HepG2 (cell line): ENCODE data around the gene FGD6. TPM values are rescaled to one million over a fixed set of nuclear protein-coding genes. Genes with fewer than 3 reads are reported as not detected.

Source experiments
- ATAC-seq: fragments of 200-7000 bp; cut with Tn5 transposase; 3 replicates; pipeline ENCODE4 v1.9.1; 2020; ENCODE audit warnings: mild to moderate bottlenecking, moderate library complexity
- BruUV-seq: library from RNA; stranded (reverse); fragments of 400-500 nt; replicated peaks from 2 replicates; lab custom pipeline; 2021; lab: Mats Ljungman, UMichigan
- CTCF ChIA-PET: fragments of 300-600 bp; formaldehyde crosslinking; extraction: SDS; loops from one replicate; lab custom pipeline; 2021; ENCODE audit warnings: low total read pairs, inconsistent platforms, low intra/inter-chr PET ratio; lab: Yijun Ruan, JAX
- POLR2A ChIA-PET: fragments of 350-600 bp; sonication (Branson Sonifier 250); formaldehyde crosslinking; loops from one replicate; lab custom pipeline; 2020; ENCODE audit warnings: antibody characterized with exemption, inconsistent platforms; lab: Yijun Ruan, JAX
- DNase-seq: peaks from one replicate; pipeline ENCODE4 v3.0.0-alpha.2; 2015; ENCODE audit warnings: low spot score
- FAIRE-seq: peaks from 3 replicates; lab custom pipeline; 2011; peaks lifted over from hg19 to GRCh38; lab: Jason Lieb, UNC
- H2AFZ ChIP-seq: one replicate; pipeline ENCODE4 v1.6.1; 2011; ENCODE audit warnings: low read length, inconsistent platforms
- H3K27ac ChIP-seq: fragments of 300-600 bp; 3 replicates; pipeline ENCODE4 v1.8.0; 2011; ENCODE audit warnings: mixed run types, mild to moderate bottlenecking, mixed read lengths, low read length, inconsistent platforms; ENCODE audit not compliant: insufficient read depth; ENCODE audit errors: extremely low read length
- H3K27me3 ChIP-seq, 2 experiments: fragments of 200-600 bp in 1 of 2; 2 replicates in 1 of 2; 3 replicates in 1 of 2; pipeline versions ENCODE4 v1.6.0 to v1.8.0; 2011; ENCODE audit warnings: low read length in 2 of 2, mild to moderate bottlenecking in 2 of 2, moderate library complexity in 2 of 2, inconsistent platforms in 1 of 2; ENCODE audit not compliant: insufficient read depth in 2 of 2, control insufficient read depth in 1 of 2
- H3K36me3 ChIP-seq, 2 experiments: fragments of 200-600 bp in 1 of 2; replicated peaks in 1 of 2; 2 replicates in 1 of 2; 3 replicates in 1 of 2; pipeline versions ENCODE4 v1.5.1 to v1.8.0; 2011; ENCODE audit warnings: low read length in 2 of 2, inconsistent platforms in 1 of 2; ENCODE audit not compliant: insufficient read depth in 2 of 2, control insufficient read depth in 1 of 2
- H3K4me1 ChIP-seq: 2 replicates; pipeline ENCODE4 v1.5.1; 2012; ENCODE audit warnings: low read length, inconsistent platforms; ENCODE audit not compliant: insufficient read depth
- H3K4me2 ChIP-seq: 2 replicates; pipeline ENCODE4 v1.6.0; 2011; ENCODE audit warnings: low read depth, low read length, inconsistent platforms
- H3K4me3 ChIP-seq, 3 experiments: fragments of 200-600 bp in 1 of 3; sonication (generic), shearing (Covaris generic) in 1 of 3; replicated peaks in 1 of 3; 2 replicates each; pipeline ENCODE4 v1.5.1; 2011 to 2016; ENCODE audit warnings: low read length in 3 of 3, inconsistent platforms in 2 of 3, low read depth in 2 of 3, mild to moderate bottlenecking in 2 of 3, control low read depth in 1 of 3, mixed read lengths in 1 of 3; ENCODE audit not compliant: insufficient read depth in 1 of 3
- H3K79me2 ChIP-seq: one replicate; pipeline ENCODE4 v1.6.1; 2011; ENCODE audit warnings: low read length, inconsistent platforms; ENCODE audit not compliant: insufficient read depth
- H3K9ac ChIP-seq: 2 replicates; pipeline ENCODE4 v1.6.0; 2011; ENCODE audit warnings: mild to moderate bottlenecking, low read depth, low read length, inconsistent platforms; ENCODE audit not compliant: insufficient read depth
- H3K9me3 ChIP-seq: 2 replicates; pipeline ENCODE4 v1.5.1; 2012; ENCODE audit warnings: mild to moderate bottlenecking, low read length
- H4K20me1 ChIP-seq: 2 replicates; pipeline ENCODE4 v1.6.0; 2011; ENCODE audit warnings: inconsistent platforms, mild to moderate bottlenecking, low read length, moderate library complexity; ENCODE audit not compliant: insufficient read depth
- CREB1 ChIP-seq, 2 experiments: fragments of 450-650 bp in 1 of 2; IDR thresholded peaks; 2 replicates each; pipeline ENCODE4 v1.6.1; 2016 to 2017; ENCODE audit warnings: control low read depth in 1 of 2, mild to moderate bottlenecking in 1 of 2, missing compliant biosample characterization in 1 of 2, missing genetic modification characterization in 1 of 2
- EED ChIP-seq: sonication (generic); formaldehyde crosslinking; IDR thresholded peaks from 2 replicates; pipeline ENCODE4 v1.5.0; 2020; ENCODE audit warnings: mild to moderate bottlenecking, missing genetic modification reagents
- HNF1A ChIP-seq, 2 experiments: sonication (generic) in 1 of 2; formaldehyde crosslinking in 1 of 2; IDR thresholded peaks; 2 replicates each; pipeline versions ENCODE4 v1.4.0 to v1.6.1; 2016 to 2020; ENCODE audit warnings: borderline replicate concordance in 1 of 2, low read depth in 1 of 2, mild to moderate bottlenecking in 1 of 2, missing genetic modification reagents in 1 of 2
- JDP2 ChIP-seq: sonication (generic); formaldehyde crosslinking; IDR thresholded peaks from 2 replicates; pipeline ENCODE4 v1.8.1; 2022; ENCODE audit warnings: missing genetic modification reagents, borderline replicate concordance
- NPAS2 ChIP-seq: sonication (generic); formaldehyde crosslinking; IDR thresholded peaks from 2 replicates; pipeline ENCODE4 v1.8.0; 2022; ENCODE audit warnings: mild to moderate bottlenecking, missing genetic modification reagents, borderline replicate concordance
- RAD21 ChIP-seq: fragments of 450-650 bp; formaldehyde crosslinking; IDR thresholded peaks from 2 replicates; pipeline ENCODE4 v1.5.0; 2020; ENCODE audit warnings: mild to moderate bottlenecking
- RXRA ChIP-seq: sonication (generic); formaldehyde crosslinking; IDR thresholded peaks from 2 replicates; pipeline ENCODE4 v1.5.1; 2020; ENCODE audit warnings: missing genetic modification reagents
- ZBTB1 ChIP-seq: sonication (generic); formaldehyde crosslinking; IDR thresholded peaks from 2 replicates; pipeline ENCODE4 v1.4.0; 2020; ENCODE audit warnings: missing genetic modification reagents, borderline replicate concordance
- ZFP82 ChIP-seq: sonication (generic); formaldehyde crosslinking; IDR thresholded peaks from 2 replicates; pipeline ENCODE4 v1.5.1; 2020; ENCODE audit warnings: mild to moderate bottlenecking, missing genetic modification reagents, borderline replicate concordance
- ZNF382 ChIP-seq: sonication (generic); formaldehyde crosslinking; IDR thresholded peaks from 2 replicates; pipeline ENCODE4 v1.5.0; 2020; ENCODE audit warnings: missing genetic modification reagents, mild to moderate bottlenecking, borderline replicate concordance
- ZSCAN30 ChIP-seq: sonication (generic); formaldehyde crosslinking; IDR thresholded peaks from 2 replicates; pipeline ENCODE4 v1.5.0; 2020; ENCODE audit warnings: mild to moderate bottlenecking, missing genetic modification reagents
- WGBS: methylation state at CpG from one replicate; pipeline ENCODE4 v1.1.6; 2017; ENCODE audit warnings: low lambda C conversion rate; 5-methylcytosine and 5-hydroxymethylcytosine counted together
- in situ Hi-C: cut with HindIII; loops from 2 replicates; pipeline ENCODE4 v1.10.0; 2017; ENCODE audit warnings: low pct_unique_long_range_greater_than_20kb; ENCODE audit not compliant: extremely low pct_ligation_motif_present
- intact Hi-C: fragments of 100-400 bp; cut with micrococcal nuclease; formaldehyde crosslinking; loops from one replicate; pipeline ENCODE4 v1.10.0; 2022; ENCODE audit not compliant: unreplicated experiment
- polyA plus RNA-seq, 8 experiments: library from polyadenylated mRNA; depleted of rRNA in 3 of 8; stranded (reverse) in 7 of 8; unstranded in 1 of 8; fragments of >200 nt; fragmentation: Illumina TruSeq in 4 of 8; extraction: Trizol in 4 of 8; gene quantifications; 2 replicates each; pipeline versions ENCODE4 v1.2.1 to v1.2.3, GENCODE V29; 2011 to 2016; ENCODE audit warnings: low read depth in 4 of 8, missing spikeins in 1 of 8, mixed read lengths in 1 of 8; ENCODE audit not compliant: insufficient read depth in 1 of 8
- total RNA-seq, 5 experiments: library from RNA; depleted of rRNA; stranded (reverse); fragments of >200 nt; fragmentation: Illumina TruSeq; extraction: Trizol; gene quantifications; 2 replicates each; pipeline ENCODE4 v1.2.3, GENCODE V29; 2016; ENCODE audit warnings: low read depth in 1 of 5

The FGD6 gene
- total and polyA plus RNA-seq, 2 of the 13 experiments (the other 11 are each of a cell fraction or from before 2014, with no cell fraction given) = 2.2 to 4.3 TPM

- DNase-seq = no peak
- Histone ChIP-seq H3K9me3 (no peaks in the 10 kb centered on the region), H3K4me1 (peaks cover 31% of the 10 kb centered on the region), H4K20me1 (0 out of 2 replicates have a peak, but pooled peaks cover 2% of the 10 kb centered on the region), H3K4me2 (no peak overlapping the region), H3K36me3 (peaks cover 3 to 8% of the 10 kb centered on the region in 2 experiments; a peak in 3 of 5 replicates), H3K27me3 (no peaks in the 10 kb centered on the region), H3K27ac (no peak overlapping the region), H3K9ac (no peak overlapping the region), H3K4me3 (no peak overlapping the region), H3K79me2 (peaks cover 77% of the 10 kb centered on the region), H2AFZ (no peak overlapping the region)
- CTCF ChIA-PET = no interaction called here
- no peak for FAIRE-seq
- POLR2A ChIA-PET = no interaction called here
- 96% methylated on average over 2 of the region's 2 CpGs for WGBS
- no TSS peak for BruUV-seq
- in situ Hi-C loops = no loop called here
- no peak for ATAC-seq
- intact Hi-C loops = no loop called here
- TF ChIP-seq ZSCAN30 (CRISPR knock-in tag) = no peak
- no peak for TF ChIP-seq RAD21 (CRISPR knock-in tag)
- TF ChIP-seq CREB1 (IDR thresholded peaks at IDR 0.05) = no peak
- no peak for TF ChIP-seq CREB1 (CRISPR knock-in tag; IDR thresholded peaks at IDR 0.05)
- no peak for TF ChIP-seq NPAS2 (CRISPR knock-in tag)
- no peak for TF ChIP-seq ZNF382 (CRISPR knock-in tag)
- TF ChIP-seq ZBTB1 = no peak
- TF ChIP-seq RXRA (CRISPR knock-in tag) = no peak
- TF ChIP-seq HNF1A (IDR thresholded peaks at IDR 0.05; ENCODE audit: low read depth) = no peak
- TF ChIP-seq HNF1A (CRISPR knock-in tag; IDR thresholded peaks at IDR 0.05; ENCODE audit: borderline replicate concordance) = no peak
- TF ChIP-seq JDP2 (CRISPR knock-in tag) = no peak
- TF ChIP-seq ZFP82 (CRISPR knock-in tag) = no peak
- no peak for TF ChIP-seq EED (CRISPR knock-in tag)
These were observed 11.3 kb upstream of the FGD6 start for GRCh38 chr12:95228617-95229016.
